ENCODE results near the gene KCNC2.

- TF ChIP-seq CTCF (IDR thresholded peaks at IDR 0.05; ENCODE audit: borderline replicate concordance, extremely low read depth, low read length, poor library complexity, severe bottlenecking), result no peak
- TF ChIP-seq EZH2 (IDR thresholded peaks at IDR 0.05; ENCODE audit: borderline replicate concordance, low read depth, low read length, severe bottlenecking), result no peak
Observed at GRCh38 chr12:75000120-75000519, 209.5 kb downstream of the KCNC2 start.
